GM12878 (cell line): ENCODE measurements around the gene UBAC2. TPM values are rescaled to one million over a fixed set of nuclear protein-coding genes. Genes with fewer than 3 reads are reported as not detected.

ENCODE experiments used
- ATAC-seq: fragments of 200-7000 bp; cut with Tn5 transposase; 3 replicates; pipeline ENCODE4 v1.9.1; 2020; ENCODE audit warnings: mild to moderate bottlenecking, moderate library complexity
- BruUV-seq: library from RNA; stranded (reverse); fragments of 400-500 nt; replicated peaks from 2 replicates; lab custom pipeline; 2021; lab: Mats Ljungman, UMichigan
- CTCF ChIA-PET: fragments of 300-600 bp; sonication (Branson Sonifier 250); formaldehyde crosslinking; extraction: SDS; loops from one replicate; lab custom pipeline; 2021; ENCODE audit warnings: inconsistent platforms; lab: Yijun Ruan, JAX
- POLR2A ChIA-PET: fragments of 350-600 bp; formaldehyde crosslinking; extraction: SDS; loops from one replicate; lab custom pipeline; 2021; ENCODE audit warnings: inconsistent platforms; lab: Charles Lee
- RAD21 ChIA-PET: fragments of 300-600 bp; sonication (Branson Sonifier 250); formaldehyde crosslinking; loops from one replicate; lab custom pipeline; 2023; ENCODE audit warnings: antibody characterized with exemption; ENCODE audit not compliant: unreplicated experiment; lab: Charles Lee
- SMC1A ChIA-PET: fragments of 300-600 bp; sonication (Branson Sonifier 250); formaldehyde crosslinking; loops from one replicate; lab custom pipeline; 2023; ENCODE audit not compliant: unreplicated experiment, uncharacterized antibody; lab: Charles Lee
- DNase-seq: peaks from one replicate; pipeline ENCODE4 v3.0.0-alpha.2; 2011; ENCODE audit warnings: low read depth, low spot score
- FAIRE-seq: peaks from 3 replicates; lab custom pipeline; 2011; peaks lifted over from hg19 to GRCh38; lab: Jason Lieb, UNC
- H2AFZ ChIP-seq: 2 replicates; pipeline ENCODE4 v1.6.0; 2011; ENCODE audit warnings: low read depth, low read length, control low read depth; ENCODE audit not compliant: control insufficient read depth
- H3K27ac ChIP-seq: 2 replicates; pipeline ENCODE4 v1.5.1; 2011; ENCODE audit warnings: control low read depth; ENCODE audit not compliant: control insufficient read depth, insufficient read depth
- H3K27me3 ChIP-seq, 2 experiments: replicated peaks in 1 of 2; 2 replicates each; pipeline versions ENCODE4 v1.6.0 to v1.6.1; 2011; ENCODE audit warnings: low read length in 1 of 2; ENCODE audit not compliant: control insufficient read depth in 2 of 2, insufficient read depth in 2 of 2
- H3K36me3 ChIP-seq, 2 experiments: 2 replicates each; pipeline ENCODE4 v1.5.1; 2011; ENCODE audit warnings: low read length in 1 of 2; ENCODE audit not compliant: control insufficient read depth in 2 of 2, insufficient read depth in 2 of 2
- H3K4me1 ChIP-seq: 2 replicates; pipeline ENCODE4 v1.6.1; 2011; ENCODE audit warnings: mild to moderate bottlenecking, low read length, moderate library complexity, mixed read lengths; ENCODE audit not compliant: control insufficient read depth, insufficient read depth
- H3K4me2 ChIP-seq: 2 replicates; pipeline ENCODE4 v1.6.0; 2011; ENCODE audit warnings: control low read depth; ENCODE audit not compliant: control insufficient read depth, insufficient read depth
- H3K4me3 ChIP-seq: fragments of 200-600 bp; sonication (generic); 2 replicates; pipeline ENCODE4 v1.5.1; 2016
- H3K79me2 ChIP-seq: 2 replicates; pipeline ENCODE4 v1.6.0; 2011; ENCODE audit warnings: low read length; ENCODE audit not compliant: control insufficient read depth, insufficient read depth
- H3K9ac ChIP-seq: 2 replicates; pipeline ENCODE4 v1.8.0; 2011; ENCODE audit warnings: low read length, control low read depth, mixed read lengths; ENCODE audit not compliant: control insufficient read depth, insufficient read depth
- H3K9me3 ChIP-seq: replicated peaks from 3 replicates; pipeline ENCODE4 v1.5.1; 2011; ENCODE audit warnings: mild to moderate bottlenecking, low read length; ENCODE audit not compliant: control insufficient read depth, insufficient read depth
- H4K20me1 ChIP-seq: 2 replicates; pipeline ENCODE4 v1.6.0; 2011; ENCODE audit not compliant: control insufficient read depth, insufficient read depth
- CHD2 ChIP-seq: IDR thresholded peaks from 2 replicates; pipeline ENCODE4 v1.6.1; 2011; ENCODE audit warnings: low read depth, low read length, improper control_type of control experiment, borderline replicate concordance
- DPF2 ChIP-seq: fragments of 450-650 bp; IDR thresholded peaks from 2 replicates; pipeline ENCODE4 v1.6.1; 2017; ENCODE audit warnings: mild to moderate bottlenecking
- HDGF ChIP-seq: fragments of 450-650 bp; IDR thresholded peaks from 2 replicates; pipeline ENCODE4 v1.6.1; 2016; ENCODE audit warnings: antibody characterized with exemption
- MEF2B ChIP-seq: fragments of 450-650 bp; IDR thresholded peaks from 2 replicates; pipeline ENCODE4 v1.6.1; 2018; ENCODE audit warnings: mild to moderate bottlenecking, moderate library complexity; ENCODE audit not compliant: partially characterized antibody, poor library complexity, severe bottlenecking
- NBN ChIP-seq: fragments of 450-650 bp; IDR thresholded peaks from 2 replicates; pipeline ENCODE4 v1.6.1; 2016
- RCOR1 ChIP-seq: conservative IDR thresholded peaks from 2 replicates; pipeline ENCODE4 v1.6.1; 2012; ENCODE audit warnings: low read depth, low read length, improper control_type of control experiment
- SMARCA5 ChIP-seq: fragments of 450-650 bp; IDR thresholded peaks from 2 replicates; pipeline ENCODE4 v1.6.1; 2017; ENCODE audit warnings: mild to moderate bottlenecking
- STAT3 ChIP-seq: IDR thresholded peaks from 2 replicates; pipeline ENCODE4 v1.6.1; 2011; ENCODE audit warnings: low read depth, low read length, improper control_type of control experiment
- SUPT20H ChIP-seq: IDR thresholded peaks from 2 replicates; pipeline ENCODE4 v1.6.1; 2011; ENCODE audit warnings: low read depth, mild to moderate bottlenecking, low read length, moderate library complexity, borderline replicate concordance; ENCODE audit not compliant: control insufficient read depth
- TCF12 ChIP-seq: IDR thresholded peaks from 2 replicates; pipeline ENCODE4 v1.6.1; 2011; ENCODE audit warnings: low read depth, mild to moderate bottlenecking, low read length
- WGBS: methylation state at CpG from one replicate; pipeline ENCODE4 v1.1.6; 2016; ENCODE audit warnings: low lambda C conversion rate; ENCODE audit not compliant: insufficient replicate concordance, insufficient coverage; ENCODE audit errors: missing lambda C conversion rate; 5-methylcytosine and 5-hydroxymethylcytosine counted together
- in situ Hi-C: fragments of 300-500 bp; cut with MboI; formaldehyde crosslinking; loops from 9 replicates; pipeline ENCODE4 v1.14.3; 2018; ENCODE audit warnings: mixed read lengths
- intact Hi-C: fragments of 100-400 bp; cut with micrococcal nuclease; formaldehyde crosslinking; loops from one replicate; pipeline ENCODE4 v1.14.2; 2022; ENCODE audit not compliant: unreplicated experiment
- polyA plus RNA-seq, 11 experiments: library from polyadenylated mRNA; depleted of rRNA in 4 of 11; unstranded in 6 of 11; stranded (reverse) in 5 of 11; fragments of >200 nt; fragmentation: Nextera tagmentation in 4 of 11; fragmentation: Illumina TruSeq in 1 of 11; extraction: Ambion mirVana in 4 of 11; extraction: Trizol in 1 of 11; gene quantifications; 1 replicate in 1 of 11; 2 replicates in 10 of 11; pipeline versions ENCODE4 v1.2.1 to v1.2.3, GENCODE V29; 2011 to 2016; ENCODE audit warnings: inconsistent platforms in 2 of 11, missing spikeins in 2 of 11, low read depth in 1 of 11
- total RNA-seq, 4 experiments: library from RNA; depleted of rRNA in 3 of 4; stranded (reverse); fragments of >200 nt in 3 of 4; fragmentation: Illumina TruSeq in 1 of 4; extraction: Trizol in 1 of 4; gene quantifications; 2 replicates each; pipeline versions ENCODE4 v1.2.1 to v1.2.3, GENCODE V29; 2013 to 2021
- TF ChIP-seq, protein P1 (sequence below): fragments of 450-650 bp; IDR thresholded peaks from 2 replicates; pipeline ENCODE4 v1.6.1; 2017; ENCODE audit warnings: low read depth, mild to moderate bottlenecking, moderate library complexity

UBAC2 gene
- total and polyA plus RNA-seq, 10 of the 15 experiments (the other 5 are each of a cell fraction or from before 2014, with no cell fraction given) = 3.0 to 54.6 (median 17.4) TPM

DNA sequence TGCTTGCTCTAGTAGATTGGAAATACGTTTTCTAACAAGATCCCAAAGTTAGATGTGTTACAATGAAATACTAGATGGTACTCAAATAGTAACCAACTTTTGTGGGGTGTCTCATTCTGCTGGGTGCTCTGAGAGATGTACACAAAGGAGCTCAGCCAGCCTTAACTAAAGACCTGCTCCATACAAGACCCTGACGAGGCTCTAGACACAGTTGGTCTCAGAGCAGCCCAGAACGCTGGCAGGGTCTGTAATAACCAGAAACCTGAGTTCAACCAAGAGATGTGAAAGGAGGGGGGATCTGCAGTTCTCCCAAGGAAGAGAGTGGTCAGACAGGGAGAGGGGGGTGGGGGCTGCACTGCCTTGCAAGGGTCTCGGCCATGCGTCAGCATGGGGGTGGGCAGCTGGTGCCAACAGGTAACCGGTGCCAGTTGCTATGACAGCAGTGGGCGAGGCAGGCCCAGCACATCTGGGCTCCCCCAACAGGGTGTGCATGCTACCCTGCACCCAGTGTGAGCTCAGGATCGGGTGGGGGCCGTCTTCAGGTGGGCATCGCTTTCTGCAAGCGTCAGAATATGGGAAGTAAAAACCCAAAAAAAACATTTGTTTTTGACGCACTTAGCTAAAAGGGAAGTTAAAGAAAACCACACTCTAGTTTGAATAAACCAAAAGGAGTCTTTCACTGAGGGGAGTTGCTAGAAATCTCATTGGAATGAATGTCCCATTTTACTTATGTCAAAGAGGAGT, 174.5 kb downstream of the UBAC2 start (continued):
- peak; percentile 81; the same call in 1 of the 2 replicates for TF ChIP-seq CHD2
- TF ChIP-seq DPF2 = peak; percentile 88
- peak; percentile 62 for TF ChIP-seq MEF2B
- peak; percentile 67; the same call in 1 of the 2 replicates for TF ChIP-seq SMARCA5
- TF ChIP-seq NBN = peak; percentile 75
- peak; percentile 76 for TF ChIP-seq HDGF
- peak; percentile 82; the same call in 1 of the 2 replicates for TF ChIP-seq TCF12
- TF ChIP-seq, protein P1, sequence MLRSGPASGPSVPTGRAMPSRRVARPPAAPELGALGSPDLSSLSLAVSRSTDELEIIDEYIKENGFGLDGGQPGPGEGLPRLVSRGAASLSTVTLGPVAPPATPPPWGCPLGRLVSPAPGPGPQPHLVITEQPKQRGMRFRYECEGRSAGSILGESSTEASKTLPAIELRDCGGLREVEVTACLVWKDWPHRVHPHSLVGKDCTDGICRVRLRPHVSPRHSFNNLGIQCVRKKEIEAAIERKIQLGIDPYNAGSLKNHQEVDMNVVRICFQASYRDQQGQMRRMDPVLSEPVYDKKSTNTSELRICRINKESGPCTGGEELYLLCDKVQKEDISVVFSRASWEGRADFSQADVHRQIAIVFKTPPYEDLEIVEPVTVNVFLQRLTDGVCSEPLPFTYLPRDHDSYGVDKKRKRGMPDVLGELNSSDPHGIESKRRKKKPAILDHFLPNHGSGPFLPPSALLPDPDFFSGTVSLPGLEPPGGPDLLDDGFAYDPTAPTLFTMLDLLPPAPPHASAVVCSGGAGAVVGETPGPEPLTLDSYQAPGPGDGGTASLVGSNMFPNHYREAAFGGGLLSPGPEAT = peak; percentile 54

DNA sequence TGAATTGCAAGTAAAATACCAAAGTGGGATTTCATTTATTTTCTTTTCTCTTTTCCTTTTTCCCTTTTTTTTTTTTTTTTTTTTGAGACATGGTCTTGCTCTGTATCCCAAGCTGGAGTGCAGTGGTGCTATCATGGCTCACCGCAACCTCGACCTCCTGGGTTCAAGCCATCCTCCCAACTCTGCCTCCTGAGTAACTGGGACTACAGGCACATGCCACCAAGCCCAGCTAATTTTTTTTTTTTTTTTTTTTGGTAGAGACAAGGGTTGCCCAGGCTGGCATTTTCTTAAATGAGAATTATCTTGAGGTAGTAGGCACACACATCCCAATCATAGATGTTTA, 175.1 kb downstream of the UBAC2 start:
- Histone ChIP-seq H3K4me1 (peaks cover 71% of the 10 kb centered on the region), H3K79me2 (peaks cover 3% of the 10 kb centered on the region; the same call in 1 of the 2 replicates), H3K36me3 (no peaks in the 10 kb centered on the region; a peak in 1 of 4 replicates), H3K27me3 (no peaks in the 10 kb centered on the region), H3K9ac (peak overlapping the region; percentile 56), H3K27ac (peak overlapping the region; percentile 94), H3K9me3 (no peaks in the 10 kb centered on the region; the same call in 2 of the 3 replicates), H3K4me2 (peak overlapping the region; percentile 77), H2AFZ (no peak overlapping the region), H3K4me3 (no peak overlapping the region), H4K20me1 (no peaks in the 10 kb centered on the region)
- ATAC-seq = peak; percentile 2
- no TSS peak for BruUV-seq
- TF ChIP-seq RCOR1 = 0 out of 2 replicates have a peak, but pooled peaks have one; percentile 10
- 0 out of 2 replicates have a peak, but pooled peaks have one; percentile 12 for TF ChIP-seq STAT3
- no peak for TF ChIP-seq SUPT20H
- ChIA-PET RAD21 (interaction anchor here (0.7 to 11.9 kb wide), 30 partner anchors 9 to 504 kb away, joined by 3 to 182 read pairs (median 6); partner anchors contain the start of gene GPR183), CTCF (interaction anchor here (0.6 to 22.3 kb wide), 13 partner anchors 9 to 199 kb away, joined by 3 to 577 read pairs (median 5); partner anchors contain the start of gene GPR183), SMC1A (interaction anchor here (0.8 to 10.9 kb wide), 23 partner anchors 8 to 1939 kb away, joined by 3 to 148 read pairs (median 6); partner anchors contain the start of gene GPR183), POLR2A (interaction anchor here (0.7 to 5.2 kb wide), 14 partner anchors 9 to 141 kb away, joined by 3 to 28 read pairs (median 5); no protein-coding TSS in a partner anchor)
- 70% methylated on average over 2 of the region's 2 CpGs for WGBS
- intact Hi-C loops = loop anchor here (2.0 to 10.0 kb wide), 4 partner anchors 57 to 229 kb away; partner anchors contain the start of genes CLYBL and TM9SF2
- in situ Hi-C loops = no loop called here
- FAIRE-seq = no peak
- DNase-seq = no peak
